ENCODE data around the gene IGFBP7. TPM values are rescaled to one million over a fixed set of nuclear protein-coding genes. Genes with fewer than 3 reads are reported as not detected.

IGFBP7 gene
- total and polyA plus RNA-seq, 7 experiments from 2014 or later: 0.37 to 16.7 (median 0.80) TPM; not detected in 3

DNA sequence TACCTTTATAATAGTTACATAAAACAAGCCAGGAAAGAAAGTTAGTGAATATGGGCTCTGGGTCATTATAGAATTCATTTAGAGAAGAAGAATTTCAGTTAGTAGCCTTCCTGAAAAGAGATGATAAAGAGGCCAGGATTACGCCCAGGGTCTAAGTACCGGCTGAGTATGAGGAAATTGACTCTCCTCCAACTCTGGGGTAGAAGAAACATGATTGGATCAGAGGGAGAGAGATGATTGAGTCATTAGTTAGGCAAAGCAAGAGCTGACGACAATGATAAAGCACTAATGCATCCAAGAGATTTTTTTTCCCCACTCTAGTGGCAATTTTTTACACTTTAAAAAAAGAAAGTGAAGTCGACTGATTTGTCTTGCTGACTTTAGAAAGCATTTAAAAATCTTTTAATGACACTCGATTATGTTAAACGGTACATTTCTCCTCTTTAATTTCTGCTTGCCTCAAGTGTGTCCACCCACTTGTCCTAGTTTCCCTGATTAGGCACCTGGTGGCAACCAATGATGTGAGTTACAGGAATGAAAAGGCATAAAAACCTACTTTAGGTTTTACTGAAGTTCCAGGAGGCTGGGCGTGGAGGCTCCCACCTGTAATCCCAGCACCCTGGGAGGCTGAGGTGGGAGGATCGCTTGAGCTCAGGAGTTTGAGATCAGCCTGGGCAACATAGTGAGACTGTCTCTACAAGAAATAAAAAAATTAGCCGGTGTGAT, 37.3 kb upstream of the IGFBP7 start:
- Mint-ChIP-seq H3K27me3 (peaks cover 5 to 28% (median 11%) of the 10 kb centered on the region in 5 donors), H3K9me3 (peaks cover 0 to 3% (median 0%) of the 10 kb centered on the region in 11 donors), H3K36me3 (no peaks in the 10 kb centered on the region), H3K4me1 (no peaks in the 10 kb centered on the region), H3K27ac (no peak overlapping the region), H3K4me3 (no peak overlapping the region)
- ChIA-PET POLR2A (no interaction called here), CTCF (no interaction called here)
- no peak overlapping the region for H3K27ac ChIP-seq (ENCODE audit: low read depth, low read length)
- H3K27me3 ChIP-seq (ENCODE audit: control insufficient read depth in 2 of 2, insufficient read depth in 2 of 2, low read length in 2 of 2): no peaks in the 10 kb centered on the region
- intact Hi-C loops (cut with micrococcal nuclease): no loop called here
- ATAC-seq (no peak), DNase-seq (no peak)
- H3K4me3 ChIP-seq (ENCODE audit: low read length): no peak overlapping the region
- H3K9me3 ChIP-seq (ENCODE audit: control insufficient read depth in 2 of 3, low read length in 3 of 3): no peaks in the 10 kb centered on the region
- H3K36me3 ChIP-seq (ENCODE audit: control insufficient read depth in 2 of 3, insufficient read depth in 3 of 3, low read length in 3 of 3): no peaks in the 10 kb centered on the region
- no peaks in the 10 kb centered on the region for H3K4me1 ChIP-seq (ENCODE audit: control insufficient read depth in 2 of 2, insufficient read depth in 2 of 2, low read length in 2 of 2)

DNA sequence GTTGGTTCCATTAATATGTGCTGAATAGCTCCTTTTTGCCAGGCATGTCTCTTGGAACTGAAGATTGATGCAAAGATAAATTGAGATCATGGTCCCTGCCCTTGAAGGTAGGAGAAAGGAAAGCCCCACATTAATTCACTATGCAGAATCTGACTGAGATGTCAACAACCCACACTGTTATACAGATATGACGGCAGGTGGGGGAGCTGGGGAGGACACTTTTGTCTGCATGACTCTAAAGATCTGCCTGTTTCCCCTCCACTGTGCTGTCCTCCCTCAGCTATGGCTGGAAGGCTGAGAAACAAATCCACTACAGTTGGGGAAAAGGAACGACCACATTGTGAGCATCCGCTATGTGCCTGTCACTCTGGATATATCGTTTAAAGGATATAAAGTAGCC, 36.3 kb upstream of the IGFBP7 start:
- H3K4me1 Mint-ChIP-seq: no peaks in the 10 kb centered on the region
- no peaks in the 10 kb centered on the region for H3K36me3 ChIP-seq (ENCODE audit: control insufficient read depth in 2 of 3, insufficient read depth in 3 of 3, low read length in 3 of 3)

DNA sequence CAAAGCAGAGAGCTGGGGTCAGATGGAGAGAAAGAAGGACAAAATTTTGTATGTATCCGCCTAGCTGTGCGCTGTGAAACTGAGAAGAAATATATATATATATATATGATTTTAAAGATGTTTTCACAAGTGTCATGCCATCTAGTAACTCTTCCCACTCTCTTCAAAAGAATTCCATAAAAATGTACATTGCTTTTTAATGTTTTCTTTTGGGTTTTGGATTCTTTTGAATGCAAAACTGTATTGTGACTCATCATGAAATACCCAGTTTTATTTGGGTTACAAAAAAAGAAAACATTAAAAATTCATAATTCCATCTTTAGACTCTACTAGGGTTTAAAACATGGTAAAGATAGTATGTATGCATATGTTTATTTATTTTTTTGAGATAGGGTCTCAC, 34.3 kb upstream of the IGFBP7 start:
- no peaks in the 10 kb centered on the region for H3K36me3 Mint-ChIP-seq
- Histone ChIP-seq H3K9me3 (ENCODE audit: control insufficient read depth in 2 of 3, low read length in 3 of 3) (no peaks in the 10 kb centered on the region), H3K27me3 (ENCODE audit: control insufficient read depth in 2 of 2, insufficient read depth in 2 of 2, low read length in 2 of 2) (no peaks in the 10 kb centered on the region), H3K36me3 (ENCODE audit: control insufficient read depth in 2 of 3, insufficient read depth in 3 of 3, low read length in 3 of 3) (no peaks in the 10 kb centered on the region), H3K4me1 (ENCODE audit: control insufficient read depth in 2 of 2, insufficient read depth in 2 of 2, low read length in 2 of 2) (no peaks in the 10 kb centered on the region), H3K4me3 (ENCODE audit: low read length) (no peak overlapping the region), H3K27ac (ENCODE audit: low read depth, low read length) (no peak overlapping the region)
- POLR2A ChIA-PET: no interaction called here
- no peak for ATAC-seq
- H3K4me1 Mint-ChIP-seq: no peaks in the 10 kb centered on the region
- H3K4me3 Mint-ChIP-seq: no peak overlapping the region
- CTCF ChIA-PET: no interaction called here
- no peak overlapping the region for H3K27ac Mint-ChIP-seq
- no peak for DNase-seq
- intact Hi-C loops (cut with micrococcal nuclease): no loop called here
- peaks cover 0 to 3% (median 0%) of the 10 kb centered on the region in 11 donors for H3K9me3 Mint-ChIP-seq
- peaks cover 5 to 23% (median 11%) of the 10 kb centered on the region in 5 donors for H3K27me3 Mint-ChIP-seq

More for the DNA sequence above, 36.3 kb upstream of the IGFBP7 start:
- H3K27ac ChIP-seq (ENCODE audit: low read depth, low read length): no peak overlapping the region
- H3K27me3 ChIP-seq (ENCODE audit: control insufficient read depth in 2 of 2, insufficient read depth in 2 of 2, low read length in 2 of 2): no peaks in the 10 kb centered on the region
- H3K36me3 Mint-ChIP-seq: no peaks in the 10 kb centered on the region
- no peak overlapping the region for H3K4me3 ChIP-seq (ENCODE audit: low read length)
- DNase-seq: no peak
- peaks cover 0 to 3% (median 0%) of the 10 kb centered on the region in 11 donors for H3K9me3 Mint-ChIP-seq
- no peaks in the 10 kb centered on the region for H3K9me3 ChIP-seq (ENCODE audit: control insufficient read depth in 2 of 3, low read length in 3 of 3)
- H3K27me3 Mint-ChIP-seq: peaks cover 5 to 23% (median 11%) of the 10 kb centered on the region in 5 donors
- ChIA-PET CTCF (interaction anchor here (0.6 kb wide), 1 partner anchor 24 kb away, joined by 4 read pairs; no protein-coding TSS in a partner anchor), POLR2A (no interaction called here)
- no peaks in the 10 kb centered on the region for H3K4me1 ChIP-seq (ENCODE audit: control insufficient read depth in 2 of 2, insufficient read depth in 2 of 2, low read length in 2 of 2)
- H3K4me3 Mint-ChIP-seq: no peak overlapping the region
- no peak for ATAC-seq
- intact Hi-C loops (cut with micrococcal nuclease): no loop called here
- H3K27ac Mint-ChIP-seq: no peak overlapping the region

DNA sequence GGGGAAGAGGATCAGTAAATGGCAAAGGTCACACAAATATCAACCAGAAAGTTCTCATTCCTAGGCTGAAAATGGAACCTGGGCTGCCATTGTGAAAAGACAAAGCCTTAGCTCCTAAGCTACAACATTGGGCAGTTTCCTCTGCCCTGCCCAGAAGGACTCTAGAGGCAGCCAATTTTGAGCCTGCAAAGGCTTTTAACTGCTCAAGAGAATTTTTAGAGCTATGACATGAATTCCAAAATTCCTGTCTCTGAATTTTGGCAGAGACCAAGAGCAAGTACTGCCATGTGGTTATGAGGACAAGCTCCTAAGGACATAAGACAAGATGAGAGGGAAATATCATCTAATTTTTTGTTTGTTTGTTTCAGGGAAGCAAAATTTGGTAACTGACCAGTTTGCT, 29.6 kb upstream of the IGFBP7 start:
- Mint-ChIP-seq H3K36me3 (no peaks in the 10 kb centered on the region), H3K4me3 (no peak overlapping the region), H3K9me3 (peaks cover 0 to 4% (median 0%) of the 10 kb centered on the region in 11 donors), H3K27ac (no peak overlapping the region), H3K4me1 (no peaks in the 10 kb centered on the region), H3K27me3 (peaks cover 3 to 22% (median 14%) of the 10 kb centered on the region in 5 donors)
- ATAC-seq: no peak
- no peaks in the 10 kb centered on the region for H3K27me3 ChIP-seq (ENCODE audit: control insufficient read depth in 2 of 2, insufficient read depth in 2 of 2, low read length in 2 of 2)
- ChIA-PET POLR2A (no interaction called here), CTCF (no interaction called here)
- no peaks in the 10 kb centered on the region for H3K4me1 ChIP-seq (ENCODE audit: control insufficient read depth in 2 of 2, insufficient read depth in 2 of 2, low read length in 2 of 2)
- no peaks in the 10 kb centered on the region for H3K9me3 ChIP-seq (ENCODE audit: control insufficient read depth in 2 of 3, low read length in 3 of 3)
- intact Hi-C loops (cut with micrococcal nuclease): no loop called here
- H3K4me3 ChIP-seq (ENCODE audit: low read length): no peak overlapping the region
- no peak overlapping the region for H3K27ac ChIP-seq (ENCODE audit: low read depth, low read length)
- no peaks in the 10 kb centered on the region for H3K36me3 ChIP-seq (ENCODE audit: control insufficient read depth in 2 of 3, insufficient read depth in 3 of 3, low read length in 3 of 3)
- DNase-seq: no peak

DNA sequence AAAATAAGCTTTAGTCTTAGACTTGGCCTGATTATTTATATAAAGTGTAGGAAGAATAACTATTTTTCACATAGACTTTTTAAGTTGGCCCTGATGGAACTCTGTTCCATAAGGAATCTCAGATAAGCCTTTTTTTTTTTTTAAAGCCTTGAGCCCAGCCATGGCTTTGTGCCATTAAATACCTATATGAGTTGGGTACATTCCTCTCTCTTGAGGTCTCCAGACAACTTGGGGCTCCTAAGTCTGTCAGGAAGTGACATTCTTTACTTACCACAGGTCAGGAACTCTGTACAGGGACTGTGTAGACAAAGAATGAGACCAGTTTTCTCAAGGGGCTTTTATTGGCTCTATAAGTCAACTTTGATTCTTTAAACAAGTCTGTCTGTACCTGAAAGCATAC, 27.1 kb upstream of the IGFBP7 start:
- Mint-ChIP-seq H3K9me3 (peaks cover 0 to 4% (median 0%) of the 10 kb centered on the region in 11 donors), H3K27ac (no peak overlapping the region), H3K36me3 (no peaks in the 10 kb centered on the region), H3K27me3 (peaks cover 0 to 14% (median 6%) of the 10 kb centered on the region in 5 donors), H3K4me3 (no peak overlapping the region), H3K4me1 (no peaks in the 10 kb centered on the region)
- Histone ChIP-seq H3K4me3 (ENCODE audit: low read length) (no peak overlapping the region), H3K27ac (ENCODE audit: low read depth, low read length) (no peak overlapping the region), H3K36me3 (ENCODE audit: control insufficient read depth in 2 of 3, insufficient read depth in 3 of 3, low read length in 3 of 3) (no peaks in the 10 kb centered on the region), H3K4me1 (ENCODE audit: control insufficient read depth in 2 of 2, insufficient read depth in 2 of 2, low read length in 2 of 2) (no peaks in the 10 kb centered on the region), H3K9me3 (ENCODE audit: control insufficient read depth in 2 of 3, low read length in 3 of 3) (no peaks in the 10 kb centered on the region), H3K27me3 (ENCODE audit: control insufficient read depth in 2 of 2, insufficient read depth in 2 of 2, low read length in 2 of 2) (no peaks in the 10 kb centered on the region)
- no peak for ATAC-seq
- CTCF ChIA-PET: no interaction called here
- intact Hi-C loops (cut with micrococcal nuclease): no loop called here
- POLR2A ChIA-PET: no interaction called here
- no peak for DNase-seq

DNA sequence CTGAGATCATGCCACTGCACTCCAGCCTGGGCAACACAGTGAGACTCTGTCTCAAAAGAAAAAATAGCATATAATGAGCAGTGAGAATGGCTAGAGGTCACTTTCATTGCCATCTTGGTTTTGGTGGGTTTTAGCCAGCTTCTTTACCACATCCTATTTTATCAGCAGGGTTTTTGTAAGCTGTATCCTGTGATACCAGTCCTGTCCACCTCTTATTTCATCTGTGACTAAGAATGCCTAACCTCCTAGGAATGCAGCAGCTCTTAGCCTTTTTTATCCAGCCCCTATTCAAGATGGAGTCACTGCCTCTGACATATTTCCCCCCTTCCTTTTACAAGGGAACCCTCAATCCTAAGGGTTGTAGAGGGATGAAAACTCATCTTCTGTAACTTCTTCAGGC, 26.1 kb upstream of the IGFBP7 start:
- Histone ChIP-seq H3K4me1 (ENCODE audit: control insufficient read depth in 2 of 2, insufficient read depth in 2 of 2, low read length in 2 of 2) (no peaks in the 10 kb centered on the region), H3K36me3 (ENCODE audit: control insufficient read depth in 2 of 3, insufficient read depth in 3 of 3, low read length in 3 of 3) (no peaks in the 10 kb centered on the region), H3K4me3 (ENCODE audit: low read length) (no peak overlapping the region), H3K27me3 (ENCODE audit: control insufficient read depth in 2 of 2, insufficient read depth in 2 of 2, low read length in 2 of 2) (no peaks in the 10 kb centered on the region), H3K27ac (ENCODE audit: low read depth, low read length) (no peak overlapping the region), H3K9me3 (ENCODE audit: control insufficient read depth in 2 of 3, low read length in 3 of 3) (no peaks in the 10 kb centered on the region)
- CTCF ChIA-PET: no interaction called here
- Mint-ChIP-seq H3K9me3 (peaks cover 0 to 4% (median 0%) of the 10 kb centered on the region in 11 donors), H3K4me3 (no peak overlapping the region), H3K4me1 (no peaks in the 10 kb centered on the region), H3K27me3 (peaks cover 0 to 23% (median 9%) of the 10 kb centered on the region in 5 donors), H3K36me3 (no peaks in the 10 kb centered on the region), H3K27ac (no peak overlapping the region)
- DNase-seq (no peak), ATAC-seq (no peak)
- POLR2A ChIA-PET: no interaction called here
- intact Hi-C loops (cut with micrococcal nuclease): no loop called here

DNA sequence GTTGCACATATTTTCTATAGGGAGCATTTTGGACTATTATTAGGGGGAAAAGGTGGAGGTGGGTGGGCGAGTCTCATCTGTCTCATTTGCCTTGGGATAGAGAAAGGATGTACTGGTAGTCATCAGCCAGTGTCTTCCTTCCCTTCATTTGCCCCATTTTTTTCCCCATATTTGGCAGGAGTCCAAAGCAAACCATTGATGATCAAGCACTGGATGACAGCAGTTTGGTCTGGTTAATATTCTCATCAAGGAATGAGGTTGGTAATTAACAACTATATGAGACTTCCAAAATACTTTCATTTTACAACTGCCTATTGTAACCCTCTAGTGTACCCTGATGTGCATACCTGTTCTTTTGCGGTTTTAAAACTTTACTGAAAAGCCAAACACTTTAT, 22.6 kb upstream of the IGFBP7 start:
- intact Hi-C loops (cut with micrococcal nuclease): no loop called here
- ATAC-seq (no peak), DNase-seq (no peak)
- H3K27ac Mint-ChIP-seq: no peak overlapping the region
- no peaks in the 10 kb centered on the region for H3K4me1 Mint-ChIP-seq
- H3K9me3 ChIP-seq (ENCODE audit: control insufficient read depth in 2 of 3, low read length in 3 of 3): peaks cover 0 to 1% (median 0%) of the 10 kb centered on the region in 3 experiments
- no peak overlapping the region for H3K4me3 ChIP-seq (ENCODE audit: low read length)
- no peaks in the 10 kb centered on the region for H3K27me3 ChIP-seq (ENCODE audit: control insufficient read depth in 2 of 2, insufficient read depth in 2 of 2, low read length in 2 of 2)
- H3K4me1 ChIP-seq (ENCODE audit: control insufficient read depth in 2 of 2, insufficient read depth in 2 of 2, low read length in 2 of 2): no peaks in the 10 kb centered on the region
- H3K4me3 Mint-ChIP-seq: no peak overlapping the region
- no peak overlapping the region for H3K27ac ChIP-seq (ENCODE audit: low read depth, low read length)
- H3K36me3 ChIP-seq (ENCODE audit: control insufficient read depth in 2 of 3, insufficient read depth in 3 of 3, low read length in 3 of 3): no peaks in the 10 kb centered on the region
- peaks cover 0 to 10% (median 5%) of the 10 kb centered on the region in 11 donors for H3K9me3 Mint-ChIP-seq
- CTCF ChIA-PET: no interaction called here
- H3K36me3 Mint-ChIP-seq: peaks cover 0 to 3% (median 0%) of the 10 kb centered on the region in 5 donors
- peaks cover 0 to 32% (median 9%) of the 10 kb centered on the region in 5 donors for H3K27me3 Mint-ChIP-seq
- POLR2A ChIA-PET: no interaction called here

All from naive thymus-derived CD4-positive, alpha-beta T cell (primary cell).